Memory B cell (primary cell): ENCODE measurements around the gene TMBIM4.
"Not testable (repeated sequence)": the region's sequence is repeated elsewhere in the genome, so short reads cannot be mapped to it uniquely, and the experiment has no call there.

Experiments
- ATAC-seq: fragments of 150-1000 bp; cut with Tn5 transposase; 2 replicates; pipeline ENCODE4 v1.10.0; 2021; ENCODE audit warnings: low read depth, mild to moderate bottlenecking, moderate library complexity
- DNase-seq, 2 donors: peaks; one replicate each; pipeline ENCODE4 v3.0.0; 2022; ENCODE audit warnings: low spot score in 2 of 2
- H3K27ac Mint-ChIP-seq: one replicate; pipeline ENCODE4 v1.8.0; 2022; ENCODE audit warnings: mild to moderate bottlenecking, moderate library complexity, mixed read lengths
- H3K27me3 Mint-ChIP-seq: one replicate; pipeline ENCODE4 v1.8.0; 2022; ENCODE audit warnings: mixed read lengths
- H3K36me3 Mint-ChIP-seq: one replicate; pipeline ENCODE4 v1.8.0; 2022; ENCODE audit warnings: mild to moderate bottlenecking, mixed read lengths
- H3K4me1 Mint-ChIP-seq: one replicate; pipeline ENCODE4 v1.8.0; 2022; ENCODE audit warnings: mixed read lengths
- H3K4me3 Mint-ChIP-seq: one replicate; pipeline ENCODE4 v1.8.0; 2022; ENCODE audit warnings: mild to moderate bottlenecking, moderate library complexity, mixed read lengths
- H3K9me3 Mint-ChIP-seq: one replicate; pipeline ENCODE4 v1.8.0; 2022; ENCODE audit warnings: mixed read lengths

The TMBIM4 gene

DNA sequence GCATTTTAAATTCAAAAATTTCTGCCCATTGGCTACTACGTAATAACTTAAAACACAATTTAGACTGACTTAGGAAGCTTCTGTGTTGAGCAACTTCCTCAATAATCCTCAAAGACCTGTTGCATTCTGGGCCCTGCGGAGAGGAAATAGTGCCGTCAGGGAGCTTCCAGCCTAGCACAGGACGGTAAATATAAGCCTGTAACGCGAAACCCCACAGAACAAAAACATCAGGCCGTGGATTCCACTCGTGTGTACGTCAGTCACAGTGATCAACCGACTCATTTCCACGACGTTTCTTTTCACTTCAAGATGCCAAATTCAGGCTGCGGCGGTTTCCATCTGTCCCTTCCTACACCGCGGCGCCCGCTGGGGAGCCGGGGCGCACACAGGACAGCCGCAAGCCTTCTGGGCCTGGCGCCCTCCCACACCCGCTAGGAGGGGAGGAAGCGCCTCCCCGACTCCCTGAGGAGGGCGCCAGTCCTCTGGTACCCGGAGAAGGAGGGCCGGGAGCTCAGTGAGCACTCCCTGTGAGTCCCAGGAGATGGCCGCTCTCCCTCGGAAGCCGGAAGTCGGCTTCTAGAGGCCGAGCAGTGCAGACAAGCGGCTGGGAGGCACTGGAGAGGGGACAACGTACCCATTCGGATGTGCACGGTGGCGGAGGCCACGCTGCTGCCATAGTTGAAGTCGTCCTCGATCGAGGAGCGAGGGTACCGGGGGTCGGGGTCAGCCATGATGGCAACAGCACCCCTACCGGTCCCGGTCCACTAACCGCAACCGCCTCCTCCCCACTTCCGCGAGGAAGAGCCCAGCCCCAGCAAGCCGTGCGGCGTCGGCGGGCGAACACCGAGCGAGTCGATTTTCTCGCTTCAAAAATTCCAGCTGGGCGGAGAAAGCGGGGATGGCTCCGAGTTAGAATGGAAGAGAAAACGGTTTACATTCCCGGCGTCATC, at the start of gene TMBIM4:
TSS of gene TMBIM4 (minus strand) at position 776 of the 950 bp plus-strand sequence. CDS start at position 731, 45 bp downstream.
- peak; percentile 78 for ATAC-seq
- H3K4me3 Mint-ChIP-seq: peak within 1 kb of the TSS; percentile 98
- DNase-seq: peak; percentile 79 to 83
- H3K27me3 Mint-ChIP-seq: peaks cover 2% of the 10 kb centered on the region
- H3K9me3 Mint-ChIP-seq: peaks cover 1% of the 10 kb centered on the region
- peak within 1 kb of the TSS; percentile 99 for H3K27ac Mint-ChIP-seq
- peaks cover 24% of the 10 kb centered on the region for H3K36me3 Mint-ChIP-seq
- peaks cover 18% of the 10 kb centered on the region for H3K4me1 Mint-ChIP-seq

- ATAC-seq (peak; percentile 78), DNase-seq (no peak)
- Mint-ChIP-seq H3K9me3 (peaks cover 4% of the 10 kb centered on the region), H3K4me1 (peaks cover 12% of the 10 kb centered on the region), H3K36me3 (peaks cover 6% of the 10 kb centered on the region), H3K27ac (peak overlapping the region; percentile 85), H3K4me3 (peak overlapping the region; percentile 29), H3K27me3 (no peaks in the 10 kb centered on the region)
Measured at GRCh38 chr12:66217342-66217917, 47.6 kb upstream of the TMBIM4 start.

GRCh38 chr12:66213011-66213410, 43.2 kb upstream of the TMBIM4 start:
- H3K4me3 Mint-ChIP-seq, H3K27ac Mint-ChIP-seq, H3K27me3 Mint-ChIP-seq, H3K9me3 Mint-ChIP-seq, ATAC-seq, DNase-seq, H3K36me3 Mint-ChIP-seq: not testable (repeated sequence)
- peaks cover 16% of the 10 kb centered on the region for H3K4me1 Mint-ChIP-seq

DNA sequence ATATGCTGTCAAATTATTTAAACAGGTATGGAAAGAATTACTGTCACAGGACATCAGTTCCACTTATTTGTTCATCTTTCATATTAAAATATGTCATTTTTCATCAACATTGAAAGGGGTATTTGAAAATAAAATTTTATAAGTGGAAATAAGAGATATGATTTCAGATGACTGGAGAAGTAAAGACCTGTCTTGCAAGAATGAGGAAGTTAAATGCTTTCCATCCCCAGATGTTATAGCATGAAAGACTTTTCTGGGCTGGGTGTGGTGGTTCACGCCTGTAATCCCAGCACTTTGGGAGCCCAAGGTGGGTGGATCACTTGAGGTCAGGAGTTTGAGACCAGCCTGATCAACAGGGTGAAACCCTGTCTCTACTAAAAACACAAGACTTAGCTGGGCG, 41.8 kb upstream of the TMBIM4 start:
- H3K4me3 Mint-ChIP-seq, H3K4me1 Mint-ChIP-seq, H3K27me3 Mint-ChIP-seq, H3K9me3 Mint-ChIP-seq, H3K36me3 Mint-ChIP-seq, DNase-seq, H3K27ac Mint-ChIP-seq: not testable (repeated sequence)
- ATAC-seq: peak; percentile 42

DNA sequence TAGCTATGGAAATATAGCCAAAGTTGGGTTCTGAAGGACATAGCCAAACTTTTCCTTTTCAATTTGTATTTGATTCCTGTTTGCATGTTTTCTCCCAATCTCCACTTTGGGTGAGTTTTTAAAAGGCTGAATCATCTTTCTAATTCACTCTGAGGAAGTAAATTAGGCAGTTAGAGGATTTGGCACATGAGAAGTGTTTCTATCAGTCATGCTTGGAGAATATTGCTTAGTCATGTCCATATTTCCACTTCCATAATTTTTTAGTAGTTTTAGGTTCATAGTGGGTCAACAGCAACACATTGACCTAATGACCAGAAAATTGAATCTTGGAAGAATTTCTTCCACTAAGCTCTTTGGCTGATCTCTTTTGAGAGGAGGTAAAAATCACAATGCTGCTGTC, 41.0 kb upstream of the TMBIM4 start:
- Mint-ChIP-seq H3K27ac (no peak overlapping the region), H3K4me3 (no peak overlapping the region), H3K27me3 (peaks cover 6% of the 10 kb centered on the region), H3K36me3 (peaks cover 5% of the 10 kb centered on the region), H3K9me3 (peaks cover 6% of the 10 kb centered on the region), H3K4me1 (peaks cover 7% of the 10 kb centered on the region)
- ATAC-seq: no peak
- no peak for DNase-seq

DNA sequence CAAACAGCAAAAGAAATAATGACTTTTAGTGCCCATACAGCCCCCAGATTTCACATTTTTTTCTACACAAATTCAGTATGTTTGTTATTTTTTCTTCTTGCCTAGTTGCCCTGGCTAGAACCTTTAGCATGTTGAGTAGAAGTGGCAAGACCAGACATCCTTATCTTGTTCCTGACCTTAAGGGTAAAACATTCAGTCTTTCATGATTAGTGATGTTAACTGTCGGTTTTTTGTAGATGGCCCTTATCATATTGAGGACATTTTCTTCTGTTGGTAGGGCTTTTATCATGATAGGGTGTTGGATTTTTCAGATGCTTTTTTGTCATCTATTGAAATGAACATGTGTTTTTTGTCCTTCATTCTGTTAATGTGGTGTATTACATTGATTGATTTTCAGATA, 36.3 kb upstream of the TMBIM4 start:
- H3K4me1 Mint-ChIP-seq: peaks cover 1% of the 10 kb centered on the region
- no peak overlapping the region for H3K4me3 Mint-ChIP-seq
- peaks cover 3% of the 10 kb centered on the region for H3K9me3 Mint-ChIP-seq
- no peak for ATAC-seq
- no peaks in the 10 kb centered on the region for H3K36me3 Mint-ChIP-seq
- H3K27ac Mint-ChIP-seq: no peak overlapping the region
- peaks cover 4% of the 10 kb centered on the region for H3K27me3 Mint-ChIP-seq
- no peak for DNase-seq

DNA sequence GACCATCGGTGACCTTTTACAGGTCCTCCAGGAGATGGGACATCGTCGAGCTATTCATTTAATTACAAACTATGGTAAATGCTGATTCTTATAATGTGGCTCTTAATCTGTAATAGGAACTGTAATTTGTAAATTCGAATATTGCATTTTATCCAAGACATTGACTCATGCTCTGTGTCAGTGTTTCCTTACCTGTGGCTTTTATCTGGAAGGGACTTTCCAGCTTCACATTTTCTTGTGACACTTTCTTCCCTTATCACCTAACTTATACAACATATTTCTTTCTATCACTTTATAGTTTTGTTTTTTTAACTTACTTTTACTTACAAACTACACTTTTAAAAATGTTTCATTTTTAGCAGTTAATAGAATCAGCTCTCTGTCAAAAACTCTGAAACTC, 34.0 kb upstream of the TMBIM4 start:
- no peaks in the 10 kb centered on the region for H3K4me1 Mint-ChIP-seq
- no peak for DNase-seq
- H3K9me3 Mint-ChIP-seq: peaks cover 3% of the 10 kb centered on the region
- no peak overlapping the region for H3K27ac Mint-ChIP-seq
- peaks cover 8% of the 10 kb centered on the region for H3K27me3 Mint-ChIP-seq
- H3K4me3 Mint-ChIP-seq: no peak overlapping the region
- H3K36me3 Mint-ChIP-seq: peaks cover 3% of the 10 kb centered on the region
- ATAC-seq: peak; percentile 34

DNA sequence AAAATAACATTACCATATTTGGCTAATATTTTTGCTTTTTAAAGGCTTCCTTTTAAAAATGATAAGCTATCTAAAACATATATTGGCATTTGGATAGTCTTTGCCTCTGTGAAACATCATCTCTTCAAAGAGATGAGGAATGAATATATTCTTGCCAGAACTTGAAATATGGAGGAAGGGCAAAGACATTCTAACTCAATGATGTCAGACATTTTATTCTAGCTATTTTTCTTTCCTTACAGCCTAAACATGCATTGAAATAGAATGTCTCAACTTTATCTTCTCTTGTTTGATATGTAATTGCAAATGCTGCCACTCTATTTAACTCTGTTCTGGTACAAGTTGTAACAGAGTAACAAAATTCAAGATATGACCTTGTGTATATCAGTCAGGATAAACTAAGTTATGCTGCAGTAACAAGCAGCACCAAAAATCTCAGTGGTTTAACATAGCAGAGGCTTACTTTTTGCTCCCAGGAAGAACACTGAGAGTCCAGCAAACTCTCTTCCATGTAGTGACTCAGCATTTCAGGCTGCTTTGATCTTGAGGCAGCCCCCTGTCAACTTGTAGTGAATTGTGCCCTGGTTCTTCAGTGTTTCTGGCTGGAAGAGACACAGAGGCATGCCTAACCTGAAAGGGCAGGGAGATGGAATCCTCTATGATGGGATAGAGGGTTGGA, 30.2 kb upstream of the TMBIM4 start:
- Mint-ChIP-seq H3K36me3 (peaks cover 3% of the 10 kb centered on the region), H3K27me3 (peaks cover 17% of the 10 kb centered on the region)

DNA sequence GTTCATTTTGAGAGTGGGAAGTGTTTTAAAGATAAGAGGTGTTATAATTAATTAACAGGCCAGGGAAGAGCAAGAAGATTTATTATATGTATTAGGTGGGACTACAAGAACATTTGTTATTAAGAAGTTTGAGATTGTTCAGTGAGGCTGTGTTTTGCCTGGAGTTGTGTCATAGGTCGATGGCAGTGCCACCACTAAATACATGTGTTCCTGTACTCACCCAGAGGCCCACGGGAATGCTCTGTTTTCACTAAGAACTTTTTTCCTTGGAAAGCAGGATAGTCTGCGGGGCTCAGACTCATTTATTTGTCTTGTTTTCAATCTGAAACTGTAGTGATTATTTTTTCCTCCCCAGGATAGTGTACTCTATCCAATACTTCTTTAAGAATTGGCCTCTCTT, 29.3 kb upstream of the TMBIM4 start:
- H3K36me3 Mint-ChIP-seq: peaks cover 3% of the 10 kb centered on the region
- no peak overlapping the region for H3K27ac Mint-ChIP-seq
- ATAC-seq (no peak), DNase-seq (no peak)
- H3K4me3 Mint-ChIP-seq: no peak overlapping the region
- peaks cover 22% of the 10 kb centered on the region for H3K27me3 Mint-ChIP-seq
- H3K9me3 Mint-ChIP-seq: no peaks in the 10 kb centered on the region
- H3K4me1 Mint-ChIP-seq: peaks cover 8% of the 10 kb centered on the region

More for the DNA sequence above, 30.2 kb upstream of the TMBIM4 start:
- H3K4me1 Mint-ChIP-seq: peaks cover 8% of the 10 kb centered on the region
- no peak overlapping the region for H3K4me3 Mint-ChIP-seq
- ATAC-seq: no peak
- no peaks in the 10 kb centered on the region for H3K9me3 Mint-ChIP-seq
- DNase-seq: no peak
- H3K27ac Mint-ChIP-seq: no peak overlapping the region

DNA sequence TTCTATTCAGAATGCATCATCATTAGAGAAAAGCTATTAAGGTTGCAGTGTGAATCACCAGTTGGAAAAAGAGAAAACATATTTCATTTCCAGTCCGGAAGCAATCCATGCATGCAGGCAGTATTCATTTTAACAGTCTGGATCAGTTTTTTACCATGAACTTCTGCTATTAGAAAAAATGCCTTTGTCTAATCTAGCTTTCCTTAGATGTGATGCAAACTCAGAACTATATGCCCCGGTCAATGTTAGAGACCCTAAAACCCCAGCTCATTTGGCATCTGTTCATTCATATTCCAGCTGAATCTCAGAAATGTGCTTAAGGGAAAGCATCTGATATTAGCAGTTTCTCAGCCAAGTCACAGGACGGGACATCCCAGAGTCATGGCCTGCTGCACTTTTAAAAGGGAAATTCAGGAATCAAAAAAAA, 27.7 kb upstream of the TMBIM4 start:
- ATAC-seq (no peak), DNase-seq (no peak)
- H3K4me1 Mint-ChIP-seq: peaks cover 8% of the 10 kb centered on the region
- H3K27me3 Mint-ChIP-seq: peaks cover 23% of the 10 kb centered on the region
- no peaks in the 10 kb centered on the region for H3K9me3 Mint-ChIP-seq
- peaks cover 3% of the 10 kb centered on the region for H3K36me3 Mint-ChIP-seq
- no peak overlapping the region for H3K4me3 Mint-ChIP-seq
- H3K27ac Mint-ChIP-seq: no peak overlapping the region

GRCh38 chr12:66196806-66197205, 27.0 kb upstream of the TMBIM4 start:
- no peaks in the 10 kb centered on the region for H3K9me3 Mint-ChIP-seq
- H3K27me3 Mint-ChIP-seq: peaks cover 21% of the 10 kb centered on the region
- H3K27ac Mint-ChIP-seq: no peak overlapping the region
- H3K4me3 Mint-ChIP-seq: no peak overlapping the region
- peaks cover 3% of the 10 kb centered on the region for H3K36me3 Mint-ChIP-seq
- ATAC-seq (peak; percentile 97), DNase-seq (peak in 1 of 2 donors; percentile 12)
- peaks cover 8% of the 10 kb centered on the region for H3K4me1 Mint-ChIP-seq

- peaks cover 27% of the 10 kb centered on the region for H3K27me3 Mint-ChIP-seq
- no peak overlapping the region for H3K4me3 Mint-ChIP-seq
- no peaks in the 10 kb centered on the region for H3K9me3 Mint-ChIP-seq
- DNase-seq: no peak
- ATAC-seq: no peak
- H3K4me1 Mint-ChIP-seq: peaks cover 8% of the 10 kb centered on the region
- H3K36me3 Mint-ChIP-seq: peaks cover 3% of the 10 kb centered on the region
- H3K27ac Mint-ChIP-seq: no peak overlapping the region
Measured at GRCh38 chr12:66195242-66195641, 25.4 kb upstream of the TMBIM4 start.

DNA sequence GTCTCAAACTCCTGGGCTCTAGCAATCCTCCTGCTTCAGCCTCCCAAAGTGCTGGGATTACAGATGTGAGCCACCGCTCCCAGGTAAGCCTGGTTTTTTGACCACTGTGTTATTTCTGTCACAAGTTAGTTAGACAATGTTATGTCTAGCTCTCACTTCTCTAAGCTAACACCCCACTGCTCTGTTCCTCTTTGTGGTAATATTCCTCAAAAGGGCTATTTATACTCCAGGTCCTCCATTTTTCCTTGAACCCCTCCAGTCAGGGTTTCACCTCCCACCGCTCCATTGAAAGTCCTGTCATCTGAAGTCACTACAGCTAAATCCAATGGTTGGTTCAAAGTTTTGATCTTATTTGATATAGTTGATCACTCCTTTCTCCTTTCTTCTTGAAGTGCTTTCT, 24.3 kb upstream of the TMBIM4 start:
- Mint-ChIP-seq H3K9me3 (no peaks in the 10 kb centered on the region), H3K4me1 (peaks cover 8% of the 10 kb centered on the region), H3K36me3 (no peaks in the 10 kb centered on the region), H3K27ac (no peak overlapping the region), H3K4me3 (no peak overlapping the region), H3K27me3 (peaks cover 25% of the 10 kb centered on the region)
- ATAC-seq (no peak), DNase-seq (no peak)

- ATAC-seq: no peak
- H3K4me1 Mint-ChIP-seq: peaks cover 6% of the 10 kb centered on the region
- no peaks in the 10 kb centered on the region for H3K36me3 Mint-ChIP-seq
- no peak overlapping the region for H3K4me3 Mint-ChIP-seq
- peaks cover 2% of the 10 kb centered on the region for H3K9me3 Mint-ChIP-seq
- no peak for DNase-seq
- H3K27me3 Mint-ChIP-seq: peaks cover 31% of the 10 kb centered on the region
- H3K27ac Mint-ChIP-seq: no peak overlapping the region
Measured at GRCh38 chr12:66191547-66192126, 21.8 kb upstream of the TMBIM4 start.
